Right atrium auricular region (tissue), 2 donors: Measurements from ENCODE around the gene CNOT3. TPM values are rescaled to one million over a fixed set of nuclear protein-coding genes. Genes with fewer than 3 reads are reported as not detected.
"Not testable (repeated sequence)": the region's sequence is repeated elsewhere in the genome, so short reads cannot be mapped to it uniquely, and the experiment has no call there.

Experiments used
- DNase-seq: peaks from one replicate; pipeline ENCODE4 v3.0.0-alpha.2; 2019; ENCODE audit warnings: low spot score
- H3K27ac ChIP-seq, 2 donors: fragments of 200-600 bp; sonication (generic); 1 replicate in 1 of 2; 2 replicates in 1 of 2; pipeline ENCODE4 v1.5.1; 2016 to 2019
- H3K27me3 ChIP-seq, 2 donors: fragments of 200-600 bp; sonication (generic); one replicate each; pipeline versions ENCODE4 v1.5.1 to v1.6.0; 2017 to 2019
- H3K36me3 ChIP-seq: fragments of 200-600 bp; sonication (generic); one replicate; pipeline ENCODE4 v1.5.1; 2016
- H3K4me1 ChIP-seq, 2 donors: fragments of 200-600 bp; sonication (generic); one replicate each; pipeline versions ENCODE4 v1.5.1 to v1.6.0; 2017 to 2019
- H3K4me3 ChIP-seq, 2 donors: fragments of 200-600 bp; sonication (generic); 1 replicate in 1 of 2; 2 replicates in 1 of 2; pipeline ENCODE4 v1.5.1; 2017 to 2019; ENCODE audit warnings: mild to moderate bottlenecking in 1 of 2, moderate library complexity in 1 of 2
- H3K9me3 ChIP-seq, 2 donors: fragments of 200-600 bp; sonication (generic); one replicate each; pipeline ENCODE4 v1.5.1; 2019
- CTCF ChIP-seq, 2 donors: fragments of 200-600 bp; sonication (generic); IDR thresholded peaks; one replicate each; pipeline ENCODE4 v1.5.1; 2019; ENCODE audit warnings: antibody characterized with exemption in 2 of 2
- total RNA-seq, 2 donors: library from RNA; depleted of rRNA; stranded (reverse); fragments of >200 nt; gene quantifications; one replicate each; pipeline ENCODE4 v1.1.0, GENCODE V29; 2016

The CNOT3 gene
- total RNA-seq, 2 donors from 2014 or later: 12.0 to 16.9 TPM

GRCh38 chr19:54096617-54097106, 40.9 kb upstream of the CNOT3 start:
- Histone ChIP-seq H3K4me3 (peak overlapping the region in 1 of 2 donors; percentile 25), H3K4me1 (peaks cover 0 to 11% of the 10 kb centered on the region in 2 donors), H3K36me3 (no peaks in the 10 kb centered on the region), H3K27ac (peak overlapping the region in 1 of 2 donors; percentile 26), H3K27me3 (no peaks in the 10 kb centered on the region), H3K9me3 (no peaks in the 10 kb centered on the region)
- no peak for DNase-seq
- peak in 1 of 2 donors; percentile 25 for TF ChIP-seq CTCF (IDR thresholded peaks at IDR 0.05)

- Histone ChIP-seq H3K4me3 (no peak overlapping the region), H3K27ac (no peak overlapping the region), H3K9me3 (no peaks in the 10 kb centered on the region), H3K4me1 (peaks cover 0 to 23% of the 10 kb centered on the region in 2 donors), H3K27me3 (no peaks in the 10 kb centered on the region), H3K36me3 (no peaks in the 10 kb centered on the region)
- no peak for TF ChIP-seq CTCF (IDR thresholded peaks at IDR 0.05)
- no peak for DNase-seq
These were observed 38.2 kb upstream of the CNOT3 start for GRCh38 chr19:54099190-54099902.

GRCh38 chr19:54099903-54100255, 37.7 kb upstream of the CNOT3 start:
- H3K27me3 ChIP-seq, H3K36me3 ChIP-seq, DNase-seq, H3K4me3 ChIP-seq, H3K27ac ChIP-seq, H3K9me3 ChIP-seq: not testable (repeated sequence)
- H3K4me1 ChIP-seq: peaks cover 0 to 23% of the 10 kb centered on the region in 2 donors

- H3K4me1 ChIP-seq: peaks cover 0 to 20% of the 10 kb centered on the region in 2 donors
- peaks cover 5% of the 10 kb centered on the region for H3K36me3 ChIP-seq
- DNase-seq: no peak
- TF ChIP-seq CTCF (IDR thresholded peaks at IDR 0.05): no peak
- no peaks in the 10 kb centered on the region for H3K27me3 ChIP-seq
- H3K4me3 ChIP-seq: no peak within 1 kb of the TSS
- no peaks in the 10 kb centered on the region for H3K9me3 ChIP-seq
- H3K27ac ChIP-seq: no peak within 1 kb of the TSS
These were observed 37.0 kb upstream of the CNOT3 start, which contains the start of gene OSCAR for GRCh38 chr19:54100561-54100960. TSS of gene OSCAR (minus strand) at chr19:54100803. CDS start at chr19:54100792, 11 bp downstream.

- Histone ChIP-seq H3K4me3 (peak within 1 kb of the TSS; percentile 89 to 96), H3K4me1 (peaks cover 0 to 13% of the 10 kb centered on the region in 2 donors), H3K9me3 (no peaks in the 10 kb centered on the region), H3K36me3 (peaks cover 22% of the 10 kb centered on the region), H3K27ac (peak within 1 kb of the TSS; percentile 82 to 84), H3K27me3 (no peaks in the 10 kb centered on the region)
- TF ChIP-seq CTCF (IDR thresholded peaks at IDR 0.05): no peak
- peak; percentile 97 for DNase-seq
These were observed 35.0 kb upstream of the CNOT3 start, which contains the start of gene NDUFA3 for GRCh38 chr19:54102421-54103169. TSS of gene NDUFA3 (plus strand) at chr19:54102855. CDS start at chr19:54102879, 24 bp downstream.
